T-helper 1 cell treated with Interleukin-12 subunit alpha and Interleukin-12 subunit beta and Interleukin-4 antibody, amounts not matched to agents 30 ng/mL and 1 ng/mL, for 36 hours (primary cell): ENCODE measurements around the gene STARD3. TPM values are rescaled to one million over a fixed set of nuclear protein-coding genes. Genes with fewer than 3 reads are reported as not detected.

ENCODE experiments used
- intact Hi-C: fragments of 100-400 bp; cut with micrococcal nuclease; formaldehyde crosslinking; loops from one replicate; pipeline ENCODE4 v1.15.1; 2024
- total RNA-seq: library from RNA; stranded (reverse); gene quantifications from 2 replicates; pipeline ENCODE4 v1.2.3, GENCODE V29; 2022

STARD3 gene
- total RNA-seq, 1 donor from 2014 or later: 70.6 TPM

- intact Hi-C loops: loop anchor here (10.0 kb wide), 1 partner anchor 1859 kb away; the partner anchor contains the start of gene HNF1B
Measured at GRCh38 chr17:39603304-39604016, 33.5 kb upstream of the STARD3 start.

GRCh38 chr17:39604911-39605491 is 31.9 kb upstream of the STARD3 start:
- intact Hi-C loops: loop anchor here (10.0 kb wide), 1 partner anchor 1860 kb away; the partner anchor contains the start of gene HNF1B

- intact Hi-C loops: loop anchor here (10.0 kb wide), 1 partner anchor 1861 kb away; the partner anchor contains the start of gene HNF1B
Measured at GRCh38 chr17:39605492-39606433, 31.2 kb upstream of the STARD3 start.

GRCh38 chr17:39606434-39607056 is 30.4 kb upstream of the STARD3 start:
- intact Hi-C loops: loop anchor here (10.0 kb wide), 1 partner anchor 1862 kb away; the partner anchor contains the start of gene HNF1B

- intact Hi-C loops: loop anchor here (10.0 kb wide), 1 partner anchor 1862 kb away; the partner anchor contains the start of gene HNF1B
Measured at GRCh38 chr17:39607057-39607850, 29.7 kb upstream of the STARD3 start.

- intact Hi-C loops: loop anchor here (10.0 kb wide), 1 partner anchor 1863 kb away; the partner anchor contains the start of gene HNF1B
Measured at GRCh38 chr17:39607851-39608130, 29.2 kb upstream of the STARD3 start, which contains the start of gene NEUROD2. Gene NEUROD2 (minus strand): TSS chr17:39607920. CDS start chr17:39606599, 1,321 bp downstream.

- intact Hi-C loops: loop anchor here (10.0 kb wide), 1 partner anchor 1864 kb away; the partner anchor contains the start of gene HNF1B
Measured at GRCh38 chr17:39608142-39608981, 28.6 kb upstream of the STARD3 start.

- intact Hi-C loops: loop anchor here (10.0 kb wide), 1 partner anchor 1865 kb away; the partner anchor contains the start of gene HNF1B
Measured at GRCh38 chr17:39609416-39610025, 27.4 kb upstream of the STARD3 start.

- intact Hi-C loops: no loop called here
Measured at GRCh38 chr17:39611401-39612112, 25.4 kb upstream of the STARD3 start.

- intact Hi-C loops: no loop called here
Measured at GRCh38 chr17:39612291-39612894, 24.6 kb upstream of the STARD3 start.

GRCh38 chr17:39612935-39613464 is 23.9 kb upstream of the STARD3 start:
- intact Hi-C loops: no loop called here

- intact Hi-C loops: no loop called here
Measured at GRCh38 chr17:39614545-39615157, 22.3 kb upstream of the STARD3 start.

GRCh38 chr17:39615434-39615833 is 21.5 kb upstream of the STARD3 start:
- intact Hi-C loops: no loop called here

- intact Hi-C loops: loop anchor here (1.0 kb wide), 1 partner anchor 342 kb away; no protein-coding TSS in a partner anchor
Measured at GRCh38 chr17:39617100-39617445, 19.9 kb upstream of the STARD3 start.

- intact Hi-C loops: loop anchor here (1.0 kb wide), 1 partner anchor 342 kb away; no protein-coding TSS in a partner anchor
Measured at GRCh38 chr17:39617446-39618245, 19.3 kb upstream of the STARD3 start.
